GM18499 (cell line): ENCODE results near the gene ABHD12.

Experiments used
- ATAC-seq: cut with Tn5 transposase; IDR thresholded peaks from one replicate; pipeline ENCODE4 v1.9.1; 2021; ENCODE audit warnings: moderate number of reproducible peaks; ENCODE audit not compliant: insufficient read depth, unreplicated experiment

ABHD12 gene

GRCh38 chr20:25293507-25293906 is 97.1 kb downstream of the ABHD12 start:
- ATAC-seq: no peak

DNA sequence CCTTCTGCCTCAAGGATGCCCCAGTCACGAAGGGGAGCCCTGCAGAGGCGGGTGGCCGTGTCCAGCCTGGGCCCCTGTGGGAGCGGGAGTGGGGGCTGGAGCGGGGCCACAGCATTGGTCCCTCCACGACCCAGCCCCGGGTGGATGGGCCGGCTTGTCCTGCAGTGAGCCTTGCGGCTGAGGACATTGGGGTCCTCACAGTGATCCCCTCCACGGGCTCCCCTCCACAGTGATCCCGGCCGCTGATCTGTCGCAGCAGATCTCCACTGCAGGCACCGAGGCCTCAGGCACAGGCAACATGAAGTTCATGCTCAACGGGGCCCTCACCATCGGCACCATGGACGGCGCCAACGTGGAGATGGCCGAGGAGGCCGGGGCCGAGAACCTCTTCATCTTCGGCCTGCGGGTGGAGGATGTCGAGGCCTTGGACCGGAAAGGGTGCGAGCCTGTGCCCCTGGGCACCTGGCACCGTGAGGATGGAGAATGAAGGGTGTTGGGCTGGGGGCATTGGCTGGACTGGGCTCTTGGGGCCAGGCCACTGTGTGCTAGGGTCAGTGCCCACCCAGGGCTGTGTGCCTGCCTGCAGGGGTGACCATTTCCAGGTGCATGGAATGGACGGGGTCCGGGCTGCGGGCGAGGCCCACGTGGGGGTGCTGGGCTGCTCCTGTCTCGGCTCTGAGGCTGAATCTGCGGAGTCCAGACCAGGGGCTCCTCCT is 98.3 kb downstream of the ABHD12 start:
- no peak for ATAC-seq

DNA sequence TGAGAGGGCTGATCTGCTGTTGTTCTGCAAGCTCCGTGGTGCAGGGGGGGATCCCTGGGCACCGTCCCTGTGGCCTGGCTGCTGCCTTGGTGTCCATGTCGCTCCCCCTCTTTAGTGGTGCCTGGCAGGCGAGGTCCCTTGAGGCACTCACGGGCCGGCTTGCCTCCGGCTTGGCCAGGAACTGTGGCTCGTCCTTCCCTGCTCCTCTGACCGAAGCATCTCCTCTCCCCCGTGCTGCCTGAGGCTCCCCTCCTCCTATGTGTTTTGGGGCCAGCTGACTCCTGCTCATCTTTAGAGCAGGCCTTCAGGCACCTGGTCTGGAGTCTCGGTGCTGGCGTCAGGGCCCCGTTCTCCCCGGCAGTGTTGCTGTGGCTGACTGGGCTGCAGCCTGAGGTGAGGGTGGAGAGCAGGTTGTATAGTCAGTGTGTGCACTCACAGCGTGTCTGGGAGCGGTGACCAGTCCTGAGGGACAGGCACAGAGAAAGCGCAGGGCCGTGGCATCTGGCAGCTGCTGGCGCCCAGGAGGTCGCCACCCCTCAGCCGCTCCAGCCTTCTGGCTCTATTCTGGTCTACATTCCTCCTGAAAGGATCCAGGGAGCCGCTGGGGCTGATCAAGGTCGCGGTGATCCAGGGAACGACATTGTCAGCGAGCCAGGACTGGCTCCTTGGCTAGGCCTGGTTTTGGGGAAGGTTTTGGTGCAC is 99.1 kb downstream of the ABHD12 start:
- no peak for ATAC-seq

DNA sequence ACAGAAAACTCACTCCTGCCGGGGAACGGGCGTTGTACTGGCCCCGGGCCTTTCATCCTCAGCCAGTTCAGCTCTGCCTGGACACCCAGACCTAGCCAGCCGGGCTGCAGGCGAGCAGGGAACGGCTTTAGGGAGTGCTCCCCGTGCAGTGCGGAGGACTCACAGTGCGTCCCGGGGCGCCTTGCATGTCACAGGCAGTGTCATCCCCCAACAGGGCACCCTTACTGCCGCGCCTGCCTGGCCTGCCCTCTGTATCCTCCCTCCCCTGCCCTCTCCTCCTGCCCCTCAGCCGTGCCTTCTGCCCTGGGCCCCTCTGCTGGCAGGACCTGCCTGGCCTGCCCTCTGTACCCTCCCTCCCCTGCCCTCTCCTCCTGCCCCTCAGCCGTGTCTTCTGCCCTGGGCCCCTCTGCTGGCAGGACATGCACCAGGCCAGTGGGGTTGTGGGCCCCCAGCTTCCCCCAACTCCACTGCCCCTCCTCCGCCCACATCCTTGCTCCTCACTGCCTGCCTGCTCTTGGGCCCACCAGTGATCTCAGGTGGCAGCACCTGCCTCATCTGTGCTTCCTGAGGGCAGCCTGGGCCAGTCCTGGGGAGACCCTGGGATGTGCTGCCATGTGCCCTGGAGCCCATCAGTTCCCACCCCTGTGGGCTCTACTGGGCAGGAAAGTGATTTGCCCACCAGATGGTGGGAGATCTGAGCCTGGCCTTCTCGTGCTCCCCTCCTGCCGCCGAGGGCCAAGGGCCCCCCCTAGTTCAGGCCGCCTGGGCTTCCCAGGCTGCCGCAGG is 99.8 kb downstream of the ABHD12 start:
- no peak for ATAC-seq

DNA sequence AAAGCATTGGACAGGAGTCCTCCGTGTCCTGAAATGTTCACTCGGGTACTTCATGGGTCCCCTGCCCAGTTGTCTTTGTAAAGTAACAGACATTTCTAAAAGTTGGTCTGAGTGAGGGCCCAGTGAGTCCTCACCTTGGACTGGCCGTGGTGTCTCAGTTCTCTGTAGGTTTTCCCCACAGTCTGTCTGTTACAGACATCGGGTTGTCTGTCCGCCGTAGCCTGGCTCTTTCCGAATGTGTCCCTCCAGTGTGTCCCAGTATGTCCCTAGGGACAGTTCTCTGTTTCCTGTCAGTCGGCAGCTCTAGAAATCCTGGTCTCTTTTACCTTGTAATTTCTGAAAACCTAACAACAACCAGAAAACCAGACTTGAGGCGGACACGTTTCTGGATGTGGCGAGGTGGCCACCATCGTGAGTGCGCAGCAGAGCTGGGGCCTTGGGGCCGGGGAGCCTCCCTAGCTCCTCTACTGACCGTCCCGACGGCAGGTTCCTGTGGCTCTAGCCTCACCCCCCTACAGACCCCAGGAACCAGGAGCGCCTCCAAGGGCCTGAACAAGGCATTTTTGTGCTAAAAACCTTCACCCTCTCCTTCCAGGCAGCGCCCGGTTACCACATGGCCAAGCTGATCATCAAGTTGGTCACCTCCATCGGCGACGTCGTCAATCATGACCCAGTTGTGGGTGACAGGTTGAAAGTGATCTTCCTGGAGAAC is 100.6 kb downstream of the ABHD12 start:
- no peak for ATAC-seq

DNA sequence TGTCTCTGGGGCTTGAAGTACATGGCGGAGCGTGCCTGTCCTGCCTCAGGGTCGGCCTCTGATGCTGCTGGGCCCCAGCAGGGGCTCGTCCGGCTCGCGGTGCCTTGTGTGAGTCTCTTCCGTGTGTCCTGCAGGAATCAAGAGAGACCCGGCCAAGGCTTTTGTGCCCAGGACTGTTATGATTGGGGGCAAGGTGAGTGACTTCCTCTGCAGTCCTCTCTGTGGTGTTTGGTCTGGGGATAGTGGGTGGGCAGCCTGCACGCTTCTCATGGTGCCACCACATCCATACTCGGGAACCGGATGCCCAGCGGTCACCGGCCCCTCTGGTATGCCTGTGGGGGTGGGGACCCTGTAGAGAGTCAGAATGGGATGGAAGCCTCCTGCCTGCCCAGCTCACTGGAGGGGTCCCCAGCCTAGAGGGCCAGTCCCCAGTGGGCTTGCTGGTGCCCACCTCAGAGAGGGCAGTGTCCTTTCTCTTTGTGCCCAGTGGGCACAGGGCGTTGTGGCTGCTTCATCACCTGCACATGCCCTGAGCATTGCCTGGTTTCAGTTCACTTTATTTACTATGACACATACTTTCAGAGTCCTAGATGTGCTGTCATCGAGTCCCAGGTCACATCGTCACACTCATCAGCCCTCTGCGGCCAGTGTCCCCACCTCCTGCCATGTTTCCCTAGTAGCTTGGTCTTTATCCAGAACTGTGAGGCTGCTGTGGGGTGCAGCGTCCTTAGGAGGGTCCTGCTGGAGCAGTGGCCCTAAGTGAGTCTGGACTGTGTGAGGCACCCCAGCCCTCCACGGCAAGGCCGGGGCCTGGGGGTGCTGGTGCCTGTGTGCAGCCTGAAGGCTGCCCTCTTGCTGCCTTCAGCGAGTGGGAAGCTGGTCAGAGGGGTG is 102.1 kb downstream of the ABHD12 start:
- ATAC-seq: peak; percentile 93

GRCh38 chr20:25287631-25288290 is 102.9 kb downstream of the ABHD12 start:
- no peak for ATAC-seq

GRCh38 chr20:25286917-25287316 is 103.7 kb downstream of the ABHD12 start:
- no peak for ATAC-seq

GRCh38 chr20:25285856-25286798 is 104.5 kb downstream of the ABHD12 start:
- no peak for ATAC-seq

DNA sequence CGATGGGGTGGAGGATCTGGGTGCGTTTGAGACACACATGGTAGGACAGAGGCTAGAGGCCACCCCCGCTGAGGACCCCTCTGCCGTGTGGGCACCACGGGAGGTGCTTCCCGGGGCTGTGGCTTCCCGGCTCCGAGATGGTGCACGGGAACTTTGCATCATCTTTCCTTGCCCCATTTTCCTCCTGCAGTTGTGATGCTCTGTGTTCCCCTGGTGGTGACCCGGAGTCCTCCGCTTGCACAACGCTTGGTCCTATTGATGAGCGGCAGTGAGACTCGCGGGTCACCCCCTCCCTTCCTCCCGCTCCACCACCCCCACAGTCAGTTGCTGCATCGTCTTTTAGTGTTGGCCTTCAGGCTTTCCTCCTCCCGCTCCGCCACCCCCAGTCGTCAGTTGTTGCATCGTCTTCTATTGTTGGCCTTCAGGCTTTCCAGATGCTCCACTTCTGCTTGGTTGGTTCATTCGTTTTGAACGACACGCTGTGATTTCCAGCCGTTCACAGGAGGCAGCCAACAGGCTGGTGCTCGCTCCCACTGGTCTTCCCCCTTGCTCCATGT is 105.5 kb downstream of the ABHD12 start:
- no peak for ATAC-seq

DNA sequence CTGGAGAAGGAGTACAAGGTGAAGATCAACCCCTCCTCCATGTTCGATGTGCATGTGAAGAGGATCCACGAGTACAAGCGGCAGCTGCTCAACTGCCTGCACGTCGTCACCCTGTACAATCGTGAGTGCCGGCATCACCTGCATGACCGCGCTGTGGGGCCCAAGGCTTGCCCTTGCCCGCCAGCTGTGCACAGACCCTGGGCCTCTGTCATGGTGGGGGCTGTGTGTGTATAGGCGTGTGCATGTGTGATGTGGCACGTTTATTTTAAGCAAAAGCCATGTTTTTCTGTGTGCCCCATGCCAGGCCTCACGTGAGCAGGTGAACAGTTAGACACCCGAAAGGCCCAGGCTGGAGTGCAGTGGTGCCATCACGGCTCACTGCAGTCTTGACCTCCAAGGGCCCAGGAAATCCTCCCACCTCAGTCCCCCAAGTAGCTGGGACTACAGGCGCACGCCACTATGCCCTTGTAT is 106.5 kb downstream of the ABHD12 start:
- ATAC-seq: no peak

DNA sequence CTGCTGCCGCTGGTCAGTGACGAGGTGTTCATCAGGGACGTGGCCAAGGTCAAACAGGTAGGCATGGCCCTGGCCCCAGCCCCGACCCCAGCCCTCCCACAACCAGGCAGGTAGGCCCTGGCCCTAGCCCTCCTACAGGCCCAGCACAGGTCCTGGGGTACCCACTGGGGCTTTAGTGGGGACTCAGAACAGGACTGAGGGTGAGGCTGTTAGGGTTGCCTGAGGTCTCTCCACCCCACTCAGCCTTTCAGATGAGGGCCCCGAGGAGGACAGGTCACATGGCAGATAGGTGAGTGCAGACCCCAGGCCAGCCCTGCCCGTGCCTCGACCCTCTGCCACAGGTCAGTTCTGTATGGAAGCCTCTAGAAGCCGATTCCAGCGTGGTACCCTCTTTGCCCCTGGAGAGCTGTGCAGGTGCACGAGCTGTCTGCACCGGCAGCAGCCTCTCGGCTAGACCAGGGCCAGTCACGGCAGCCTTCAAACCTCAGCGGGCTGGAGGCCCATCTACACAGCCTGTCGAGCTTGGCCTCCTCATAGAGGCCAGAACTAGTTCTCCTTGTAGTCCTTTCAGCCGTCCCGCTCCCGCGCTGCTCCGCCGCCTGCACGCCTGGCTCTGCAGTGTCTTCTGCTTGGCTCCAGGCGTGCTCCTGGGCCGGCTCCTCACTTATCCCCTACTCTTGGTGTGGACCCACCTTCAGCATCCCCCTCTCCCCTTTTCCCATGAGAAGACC is 107.2 kb downstream of the ABHD12 start:
- no peak for ATAC-seq

GRCh38 chr20:25282796-25283195 is 107.8 kb downstream of the ABHD12 start:
- no peak for ATAC-seq

DNA sequence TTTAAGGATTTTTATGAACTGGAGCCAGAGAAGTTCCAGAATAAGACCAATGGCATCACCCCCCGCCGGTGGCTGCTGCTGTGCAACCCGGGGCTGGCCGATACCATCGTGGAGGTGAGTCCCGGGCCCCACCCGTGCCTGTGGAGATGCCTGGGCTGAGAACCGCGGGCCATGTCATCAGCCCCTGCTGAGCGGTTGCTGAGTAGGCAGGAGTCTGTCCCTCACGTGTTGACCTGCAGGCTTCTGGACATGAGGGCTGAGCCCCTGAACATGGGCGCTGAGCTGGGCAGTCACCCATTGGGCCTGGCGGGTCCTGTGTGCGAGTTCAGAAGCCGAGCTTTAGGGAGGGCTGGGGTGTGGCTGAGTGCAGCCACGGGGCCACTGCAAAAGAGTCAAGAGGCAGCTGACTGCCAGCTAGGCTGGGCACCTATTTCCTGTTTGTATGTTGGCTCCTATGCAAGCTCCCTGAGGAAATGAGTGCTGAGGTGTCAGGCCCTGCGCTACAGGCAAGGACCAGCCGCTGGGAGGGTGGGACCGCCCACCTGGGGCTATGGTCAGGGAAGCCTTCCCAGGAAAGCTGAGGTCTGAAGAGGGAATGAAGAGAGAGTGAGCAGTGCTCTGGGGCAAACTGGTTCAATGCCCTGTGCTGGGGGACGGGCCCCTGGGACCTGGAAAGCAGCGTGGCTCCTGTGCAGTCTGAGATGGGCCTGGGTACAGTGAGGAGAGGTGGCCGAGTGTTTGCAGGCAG is 108.4 kb downstream of the ABHD12 start:
- ATAC-seq: no peak

DNA sequence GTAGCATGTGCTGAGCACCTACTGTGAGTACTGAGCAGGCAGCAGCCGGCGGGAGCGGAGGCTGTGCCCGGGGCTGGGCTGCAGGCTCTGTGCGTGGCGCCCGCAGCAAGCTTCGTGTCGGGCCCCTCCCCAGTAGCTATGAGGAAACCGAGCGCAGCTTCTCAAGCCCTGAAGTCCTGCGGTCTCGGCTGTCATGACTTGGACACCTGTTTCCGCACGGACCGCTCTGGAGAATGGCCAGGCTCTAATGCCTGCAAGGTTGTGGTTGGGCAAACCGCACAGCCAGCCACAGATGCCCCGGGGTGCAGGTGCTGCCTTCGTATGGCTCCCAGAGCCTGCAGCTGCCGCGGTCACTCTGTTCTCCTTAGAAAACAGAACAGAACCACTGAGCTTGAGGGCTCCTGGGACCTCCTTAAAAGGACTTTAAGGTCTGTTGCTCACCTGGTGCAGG is 109.1 kb downstream of the ABHD12 start:
- ATAC-seq: no peak
